ENCODE data around the gene PDE4D.

DNA sequence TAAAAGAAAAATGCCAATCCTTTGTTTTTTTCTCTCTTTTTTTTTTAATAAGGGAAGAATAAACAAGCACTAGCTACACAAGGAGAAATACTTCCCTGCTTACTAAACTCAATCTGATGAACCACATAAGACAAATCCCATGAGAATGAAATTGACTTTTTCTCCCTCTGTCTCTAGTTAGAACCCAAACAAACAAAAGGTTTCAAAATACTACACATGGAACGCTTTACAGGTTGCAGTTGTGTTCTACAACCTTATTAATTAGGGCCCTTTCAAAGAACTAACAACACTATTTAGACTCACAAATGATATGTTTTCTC is 124.5 kb downstream of the PDE4D start:
- TF ChIP-seq, protein P1, sequence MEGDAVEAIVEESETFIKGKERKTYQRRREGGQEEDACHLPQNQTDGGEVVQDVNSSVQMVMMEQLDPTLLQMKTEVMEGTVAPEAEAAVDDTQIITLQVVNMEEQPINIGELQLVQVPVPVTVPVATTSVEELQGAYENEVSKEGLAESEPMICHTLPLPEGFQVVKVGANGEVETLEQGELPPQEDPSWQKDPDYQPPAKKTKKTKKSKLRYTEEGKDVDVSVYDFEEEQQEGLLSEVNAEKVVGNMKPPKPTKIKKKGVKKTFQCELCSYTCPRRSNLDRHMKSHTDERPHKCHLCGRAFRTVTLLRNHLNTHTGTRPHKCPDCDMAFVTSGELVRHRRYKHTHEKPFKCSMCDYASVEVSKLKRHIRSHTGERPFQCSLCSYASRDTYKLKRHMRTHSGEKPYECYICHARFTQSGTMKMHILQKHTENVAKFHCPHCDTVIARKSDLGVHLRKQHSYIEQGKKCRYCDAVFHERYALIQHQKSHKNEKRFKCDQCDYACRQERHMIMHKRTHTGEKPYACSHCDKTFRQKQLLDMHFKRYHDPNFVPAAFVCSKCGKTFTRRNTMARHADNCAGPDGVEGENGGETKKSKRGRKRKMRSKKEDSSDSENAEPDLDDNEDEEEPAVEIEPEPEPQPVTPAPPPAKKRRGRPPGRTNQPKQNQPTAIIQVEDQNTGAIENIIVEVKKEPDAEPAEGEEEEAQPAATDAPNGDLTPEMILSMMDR (conservative IDR thresholded peaks at IDR 0.05; ENCODE audit: low read depth, low read length), result no peak
- TF ChIP-seq EZH2 (IDR thresholded peaks at IDR 0.05; ENCODE audit: borderline replicate concordance, low read depth, low read length, poor library complexity, severe bottlenecking), result no peak
